MM.1S (cell line): ENCODE data around the gene LRRC26.

Experiments
- DNase-seq: peaks from one replicate; pipeline ENCODE4 v3.0.0-alpha.2; 2015
- H2AFZ ChIP-seq: fragments of 300-600 bp; sonication (generic); 2 replicates; pipeline ENCODE4 v1.6.0; 2016; ENCODE audit warnings: antibody characterized with exemption, low read length
- H3F3A ChIP-seq: fragments of 300-600 bp; sonication (generic); 2 replicates; pipeline ENCODE4 v1.6.1; 2016; ENCODE audit warnings: mild to moderate bottlenecking, antibody characterized with exemption, low read length, moderate library complexity, mixed read lengths; ENCODE audit not compliant: insufficient read depth
- H3K27ac ChIP-seq: fragments of 300-600 bp; sonication (generic); 2 replicates; pipeline ENCODE4 v1.5.1; 2016; ENCODE audit warnings: mild to moderate bottlenecking, low read length
- H3K27me3 ChIP-seq: fragments of 300-600 bp; sonication (generic); replicated peaks from 2 replicates; pipeline ENCODE4 v1.6.0; 2016; ENCODE audit warnings: low read length; ENCODE audit not compliant: insufficient read depth
- H3K36me3 ChIP-seq: fragments of 300-600 bp; sonication (generic); replicated peaks from 2 replicates; pipeline ENCODE4 v1.6.1; 2016; ENCODE audit warnings: mild to moderate bottlenecking, low read length, mixed read lengths; ENCODE audit not compliant: insufficient read depth
- H3K4me1 ChIP-seq: fragments of 300-600 bp; sonication (generic); 2 replicates; pipeline ENCODE4 v1.6.1; 2016; ENCODE audit warnings: low read length, mixed read lengths
- H3K4me2 ChIP-seq: fragments of 300-600 bp; sonication (generic); 2 replicates; pipeline ENCODE4 v1.6.0; 2016; ENCODE audit warnings: low read depth, low read length
- H3K4me3 ChIP-seq: fragments of 300-600 bp; sonication (generic); 2 replicates; pipeline ENCODE4 v1.5.1; 2016; ENCODE audit warnings: low read length, mixed read lengths
- H3K79me2 ChIP-seq: fragments of 300-600 bp; sonication (generic); 2 replicates; pipeline ENCODE4 v1.6.1; 2016; ENCODE audit warnings: mixed run types, low read length, mixed read lengths
- H3K9ac ChIP-seq: fragments of 300-600 bp; sonication (generic); 2 replicates; pipeline ENCODE4 v1.6.1; 2016; ENCODE audit warnings: low read length, mixed read lengths
- H3K9me2 ChIP-seq: fragments of 300-600 bp; sonication (generic); replicated peaks from 2 replicates; pipeline ENCODE4 v1.6.1; 2016; ENCODE audit warnings: mild to moderate bottlenecking, low read length, mixed read lengths; ENCODE audit not compliant: insufficient read depth
- H3K9me3 ChIP-seq: fragments of 300-600 bp; sonication (generic); replicated peaks from 2 replicates; pipeline ENCODE4 v1.6.1; 2016; ENCODE audit warnings: mild to moderate bottlenecking, low read length, mixed read lengths; ENCODE audit not compliant: insufficient read depth
- H4K20me1 ChIP-seq: fragments of 300-600 bp; sonication (generic); 2 replicates; pipeline ENCODE4 v1.6.1; 2016; ENCODE audit warnings: mild to moderate bottlenecking, low read length, moderate library complexity, mixed read lengths; ENCODE audit not compliant: insufficient read depth
- CTCF ChIP-seq: fragments of 300-600 bp; sonication (generic); IDR thresholded peaks from 2 replicates; pipeline ENCODE4 v1.5.1; 2016; ENCODE audit warnings: antibody characterized with exemption, low read length, mixed read lengths
- EZH2 ChIP-seq: fragments of 300-600 bp; sonication (generic); optimal IDR thresholded peaks from 2 replicates; pipeline ENCODE3; 2017; ENCODE audit warnings: low read depth, mild to moderate bottlenecking, antibody characterized with exemption, low read length, mixed read lengths
- EZH2phosphoT487 ChIP-seq: fragments of 300-600 bp; sonication (generic); IDR thresholded peaks from 2 replicates; pipeline ENCODE4 v1.6.1; 2018; ENCODE audit warnings: antibody characterized with exemption, low read length

LRRC26 gene

GRCh38 chr9:137214620-137215019, 44.8 kb upstream of the LRRC26 start:
- no peak for TF ChIP-seq EZH2
- no peak for TF ChIP-seq CTCF
- TF ChIP-seq EZH2phosphoT487: no peak

GRCh38 chr9:137213160-137214060, 43.6 kb upstream of the LRRC26 start:
- Histone ChIP-seq H3K4me3 (no peak overlapping the region), H4K20me1 (no peaks in the 10 kb centered on the region), H3K36me3 (no peaks in the 10 kb centered on the region), H3K27ac (no peak overlapping the region), H3K79me2 (no peaks in the 10 kb centered on the region), H2AFZ (no peak overlapping the region), H3K4me2 (no peak overlapping the region), H3K4me1 (no peaks in the 10 kb centered on the region), H3K9ac (no peak overlapping the region), H3K27me3 (no peaks in the 10 kb centered on the region), H3F3A (no peaks in the 10 kb centered on the region), H3K9me2 (no peaks in the 10 kb centered on the region), H3K9me3 (no peaks in the 10 kb centered on the region)
- TF ChIP-seq EZH2 (no peak), EZH2phosphoT487 (no peak), CTCF (no peak)
- DNase-seq: no peak

More at GRCh38 chr9:137214620-137215019, 44.8 kb upstream of the LRRC26 start:
- H3K9me2 ChIP-seq: no peaks in the 10 kb centered on the region
- no peak overlapping the region for H3K9ac ChIP-seq
- no peaks in the 10 kb centered on the region for H4K20me1 ChIP-seq
- H3K36me3 ChIP-seq: no peaks in the 10 kb centered on the region
- H3K9me3 ChIP-seq: no peaks in the 10 kb centered on the region
- H3K4me3 ChIP-seq: no peak overlapping the region
- no peak for DNase-seq
- H2AFZ ChIP-seq: no peak overlapping the region
- H3K27me3 ChIP-seq: no peaks in the 10 kb centered on the region
- H3K79me2 ChIP-seq: no peaks in the 10 kb centered on the region
- no peaks in the 10 kb centered on the region for H3K4me1 ChIP-seq
- H3K27ac ChIP-seq: no peak overlapping the region
- no peaks in the 10 kb centered on the region for H3F3A ChIP-seq
- no peak overlapping the region for H3K4me2 ChIP-seq

GRCh38 chr9:137212520-137212919, 42.7 kb upstream of the LRRC26 start:
- no peaks in the 10 kb centered on the region for H3K9me2 ChIP-seq
- H3K4me3 ChIP-seq: no peak overlapping the region
- no peak overlapping the region for H2AFZ ChIP-seq
- H3K36me3 ChIP-seq: no peaks in the 10 kb centered on the region
- no peaks in the 10 kb centered on the region for H3K9me3 ChIP-seq
- peaks cover 1% of the 10 kb centered on the region; the same call in 1 of the 2 replicates for H3K79me2 ChIP-seq
- DNase-seq: no peak
- H3F3A ChIP-seq: no peaks in the 10 kb centered on the region
- H4K20me1 ChIP-seq: no peaks in the 10 kb centered on the region
- no peak overlapping the region for H3K27ac ChIP-seq
- no peaks in the 10 kb centered on the region for H3K27me3 ChIP-seq
- H3K9ac ChIP-seq: no peak overlapping the region
- H3K4me1 ChIP-seq: no peaks in the 10 kb centered on the region
- no peak for TF ChIP-seq EZH2
- no peak for TF ChIP-seq CTCF
- TF ChIP-seq EZH2phosphoT487: no peak
- H3K4me2 ChIP-seq: no peak overlapping the region
